ENCODE measurements around the gene FASLG. TPM values are rescaled to one million over a fixed set of nuclear protein-coding genes. Genes with fewer than 3 reads are reported as not detected.
"Not testable (repeated sequence)": the region's sequence is repeated elsewhere in the genome, so short reads cannot be mapped to it uniquely, and the experiment has no call there.

Gene FASLG, protein sequence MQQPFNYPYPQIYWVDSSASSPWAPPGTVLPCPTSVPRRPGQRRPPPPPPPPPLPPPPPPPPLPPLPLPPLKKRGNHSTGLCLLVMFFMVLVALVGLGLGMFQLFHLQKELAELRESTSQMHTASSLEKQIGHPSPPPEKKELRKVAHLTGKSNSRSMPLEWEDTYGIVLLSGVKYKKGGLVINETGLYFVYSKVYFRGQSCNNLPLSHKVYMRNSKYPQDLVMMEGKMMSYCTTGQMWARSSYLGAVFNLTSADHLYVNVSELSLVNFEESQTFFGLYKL
- total RNA-seq, result not detected in 2 replicates

DNA sequence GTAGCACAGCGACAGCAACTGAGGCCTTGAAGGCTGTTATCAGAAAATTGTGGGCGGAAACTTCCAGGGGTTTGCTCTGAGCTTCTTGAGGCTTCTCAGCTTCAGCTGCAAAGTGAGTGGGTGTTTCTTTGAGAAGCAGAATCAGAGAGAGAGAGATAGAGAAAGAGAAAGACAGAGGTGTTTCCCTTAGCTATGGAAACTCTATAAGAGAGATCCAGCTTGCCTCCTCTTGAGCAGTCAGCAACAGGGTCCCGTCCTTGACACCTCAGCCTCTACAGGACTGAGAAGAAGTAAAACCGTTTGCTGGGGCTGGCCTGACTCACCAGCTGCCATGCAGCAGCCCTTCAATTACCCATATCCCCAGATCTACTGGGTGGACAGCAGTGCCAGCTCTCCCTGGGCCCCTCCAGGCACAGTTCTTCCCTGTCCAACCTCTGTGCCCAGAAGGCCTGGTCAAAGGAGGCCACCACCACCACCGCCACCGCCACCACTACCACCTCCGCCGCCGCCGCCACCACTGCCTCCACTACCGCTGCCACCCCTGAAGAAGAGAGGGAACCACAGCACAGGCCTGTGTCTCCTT lies at the start of gene FASLG:
Gene FASLG, plus strand, starts transcription at position 233 of the 583 bp plus-strand sequence. Its CDS starts 99 bp downstream, at position 332.
- no peak for DNase-seq (ENCODE audit: low read depth, low spot score)

DNA sequence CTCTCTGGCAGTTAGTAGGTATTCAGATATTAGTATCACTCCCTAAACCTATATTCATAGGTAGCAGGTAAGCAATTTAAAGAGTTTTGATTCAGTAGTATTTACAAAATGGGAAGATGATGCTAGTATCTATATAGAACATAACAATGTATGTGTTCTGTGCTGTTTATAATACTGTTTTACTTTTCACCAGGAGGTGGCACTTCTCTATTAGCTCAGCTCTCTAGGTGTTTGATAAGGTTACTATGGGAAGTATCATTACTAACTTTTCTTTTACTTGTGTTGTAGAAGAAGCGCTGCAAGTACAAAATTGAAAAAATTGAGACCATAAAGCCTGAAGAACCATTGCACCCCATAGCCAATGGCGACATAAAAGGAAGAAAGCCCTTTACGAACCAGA lies 49.4 kb upstream of the FASLG start:
- DNase-seq (ENCODE audit: low read depth, low spot score), result no peak

- DNase-seq (ENCODE audit: low read depth, low spot score), result no peak
Measured at GRCh38 chr1:172612478-172612877, 46.4 kb upstream of the FASLG start.

DNA sequence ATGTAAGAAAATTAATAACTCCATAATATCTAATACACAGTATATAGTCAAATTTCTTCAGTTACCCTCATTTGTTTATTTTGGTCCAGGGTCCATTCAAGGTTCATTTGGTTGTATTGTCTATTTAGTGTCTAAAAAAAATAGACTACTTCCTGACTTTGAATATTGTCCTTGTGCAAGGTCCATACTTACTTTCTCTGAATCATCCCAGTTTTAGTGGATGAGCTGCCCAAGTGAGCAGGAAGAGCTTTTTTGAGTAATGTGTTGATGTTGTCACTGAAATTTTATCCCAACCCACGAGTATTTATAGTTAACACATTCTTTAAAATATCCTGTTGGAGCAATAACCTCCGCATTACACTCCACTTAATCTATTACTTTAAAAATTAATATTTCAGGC lies 45.6 kb upstream of the FASLG start:
- DNase-seq (ENCODE audit: low read depth, low spot score), result no peak

DNA sequence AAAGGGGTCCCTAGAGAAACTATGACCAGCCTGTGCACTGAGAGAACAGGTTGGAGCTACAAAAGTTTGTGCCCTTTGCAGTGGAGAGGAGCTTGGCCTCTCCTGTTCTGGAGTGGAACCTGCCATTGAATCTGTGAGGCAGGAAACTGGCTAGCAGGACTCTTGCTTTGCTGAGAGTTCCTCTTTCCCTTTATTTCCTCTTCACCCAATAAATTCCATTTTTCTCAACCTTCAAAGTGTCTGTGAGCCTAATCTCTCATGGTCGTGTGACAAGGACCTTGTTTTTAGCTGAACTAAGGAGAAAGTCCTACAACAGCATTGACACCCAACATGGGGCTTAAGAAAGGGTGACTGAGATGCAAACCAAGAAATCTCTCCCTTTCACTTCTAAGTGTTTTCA lies 42.7 kb upstream of the FASLG start:
- no peak for DNase-seq (ENCODE audit: low read depth, low spot score)

DNA sequence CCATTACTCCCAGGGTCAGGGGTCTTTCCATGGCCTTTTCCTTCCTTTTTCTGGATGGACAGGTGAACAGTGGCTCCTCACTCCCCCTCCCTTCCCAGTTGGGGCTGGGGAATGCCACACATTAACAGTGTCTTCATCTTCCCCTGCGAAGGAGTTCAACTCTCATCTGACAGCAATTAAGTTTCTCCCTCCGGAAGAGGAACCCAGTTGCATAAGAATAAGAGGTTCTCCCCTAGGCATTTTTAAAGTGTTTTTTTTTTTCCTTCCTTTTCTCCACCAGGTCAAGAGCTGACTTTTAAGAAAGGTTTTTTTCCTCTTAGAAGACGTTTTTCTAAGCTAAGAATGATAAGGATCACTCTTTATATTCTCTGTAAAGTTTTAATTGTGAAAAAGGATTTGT lies 42.3 kb upstream of the FASLG start:
- DNase-seq (ENCODE audit: low read depth, low spot score), result no peak

DNA sequence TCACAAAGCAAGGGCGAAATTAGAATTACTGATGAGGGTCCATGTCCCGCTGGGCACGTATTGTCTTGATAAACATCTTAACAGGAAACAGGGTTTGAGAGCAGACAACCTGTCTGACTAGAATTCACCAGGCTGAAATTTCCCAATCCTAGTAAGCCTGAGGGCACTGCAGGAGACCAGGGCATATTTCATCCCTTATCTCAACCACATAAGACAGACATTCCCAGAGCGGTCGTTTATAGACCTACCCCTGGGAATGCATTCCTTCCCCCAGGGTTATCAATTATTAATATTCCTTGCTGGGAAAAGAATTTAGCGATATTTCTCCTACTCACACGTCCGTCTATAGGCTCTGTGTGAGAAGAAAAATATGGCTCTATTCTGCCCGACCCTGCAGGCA lies 38.3 kb upstream of the FASLG start:
- DNase-seq (ENCODE audit: low read depth, low spot score), result not testable (repeated sequence)

DNA sequence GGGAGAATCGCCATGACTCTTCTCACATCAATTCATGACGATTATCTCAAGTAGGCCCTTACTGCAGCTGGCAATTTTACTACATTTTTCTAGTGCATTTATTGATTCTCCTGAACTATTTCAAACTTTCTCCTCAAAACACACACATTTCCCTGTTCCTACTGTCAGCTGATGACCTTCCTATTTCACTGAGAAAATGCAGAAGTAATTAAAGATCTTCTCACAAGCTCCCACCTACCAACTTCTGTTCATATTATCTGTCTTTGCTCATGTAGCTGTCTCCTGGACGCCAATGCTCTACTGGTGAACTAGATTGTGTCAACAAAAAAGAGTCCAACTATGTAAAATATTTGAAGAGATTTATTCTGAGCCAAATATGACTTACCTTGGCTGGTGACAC lies 36.4 kb upstream of the FASLG start:
- no peak for DNase-seq (ENCODE audit: low read depth, low spot score)

- DNase-seq (ENCODE audit: low read depth, low spot score), result no peak
Measured at GRCh38 chr1:172623748-172624147, 35.2 kb upstream of the FASLG start.

DNA sequence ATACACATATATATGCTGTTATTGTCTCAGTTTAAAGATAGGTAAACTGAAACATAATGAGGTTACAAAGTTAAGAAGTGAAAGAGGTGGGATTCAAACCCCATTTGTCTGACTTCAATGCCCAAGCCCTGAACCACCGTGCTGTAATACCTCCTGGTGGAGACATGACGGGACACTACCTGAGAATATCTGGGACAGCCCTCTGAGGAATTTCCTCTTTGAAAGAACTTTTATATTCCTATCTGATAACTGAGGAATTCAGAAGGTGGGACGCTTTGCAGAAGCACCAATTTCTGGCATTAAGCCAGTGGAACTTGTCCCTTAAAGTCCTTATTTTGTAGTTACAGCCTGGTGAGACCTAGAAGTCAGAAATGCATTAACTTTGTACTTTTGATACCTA lies 32.1 kb upstream of the FASLG start:
- no peak for DNase-seq (ENCODE audit: low read depth, low spot score)

GRCh38 chr1:172627702-172628101 lies 31.2 kb upstream of the FASLG start:
- DNase-seq (ENCODE audit: low read depth, low spot score), result no peak

DNA sequence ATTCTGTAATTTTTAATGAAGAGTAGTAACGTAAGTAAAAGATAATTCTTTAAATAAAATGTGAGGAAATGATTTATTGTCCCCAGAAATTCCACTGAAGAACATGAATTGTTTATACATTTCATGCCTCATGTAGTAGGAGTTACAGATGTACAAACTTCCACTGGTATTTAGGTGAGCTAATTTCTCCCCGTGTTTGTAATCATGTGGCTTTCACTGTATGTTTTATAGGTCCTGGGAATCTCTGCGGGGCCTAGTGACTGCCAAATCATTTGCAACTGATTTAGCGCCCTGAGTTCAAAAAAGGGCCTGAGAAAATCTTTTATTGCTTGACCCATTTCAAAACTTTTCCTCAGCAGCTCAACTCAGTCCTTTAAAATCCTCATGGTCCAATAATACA lies 30.5 kb upstream of the FASLG start:
- DNase-seq (ENCODE audit: low read depth, low spot score), result no peak

GRCh38 chr1:172629170-172629569 lies 29.7 kb upstream of the FASLG start:
- DNase-seq (ENCODE audit: low read depth, low spot score), result no peak

GRCh38 chr1:172629638-172630037 lies 29.3 kb upstream of the FASLG start:
- no peak for DNase-seq (ENCODE audit: low read depth, low spot score)

DNA sequence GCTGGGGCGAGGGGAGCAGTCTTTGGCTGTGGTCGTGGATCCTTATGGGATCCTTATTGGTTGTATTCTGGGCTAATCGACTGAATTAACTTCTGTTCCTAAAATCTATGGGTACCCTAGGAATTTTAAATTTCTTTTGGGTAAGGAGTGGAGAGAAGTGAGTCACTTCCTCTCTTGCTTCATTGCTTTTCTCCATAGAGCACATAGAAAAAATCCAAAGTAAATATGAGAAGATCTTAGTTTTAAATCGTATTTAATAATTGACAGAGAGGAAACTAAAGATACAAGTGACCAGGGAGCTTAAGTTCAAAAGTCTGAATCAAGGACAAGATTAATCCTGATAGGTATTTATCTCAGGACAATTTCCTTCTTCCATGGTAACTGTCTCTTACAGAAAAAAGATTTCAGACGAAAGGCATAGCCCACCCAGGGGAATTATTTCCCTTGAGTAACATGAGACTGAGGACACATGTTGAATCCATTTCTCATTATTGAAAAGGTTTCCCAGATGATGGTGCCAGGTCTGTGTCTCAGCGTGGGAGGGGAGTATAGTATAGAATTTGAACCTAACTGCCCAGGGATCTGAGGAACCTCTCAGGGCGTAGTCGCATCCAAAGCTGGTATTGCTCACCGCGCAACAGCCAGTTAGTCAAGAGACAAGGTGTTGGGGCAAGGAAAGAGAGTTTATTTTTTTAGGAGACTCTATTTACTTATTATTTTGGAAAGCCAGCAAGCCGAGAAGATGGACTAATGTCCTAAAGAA lies 28.7 kb upstream of the FASLG start:
- DNase-seq (ENCODE audit: low read depth, low spot score), result no peak

DNA sequence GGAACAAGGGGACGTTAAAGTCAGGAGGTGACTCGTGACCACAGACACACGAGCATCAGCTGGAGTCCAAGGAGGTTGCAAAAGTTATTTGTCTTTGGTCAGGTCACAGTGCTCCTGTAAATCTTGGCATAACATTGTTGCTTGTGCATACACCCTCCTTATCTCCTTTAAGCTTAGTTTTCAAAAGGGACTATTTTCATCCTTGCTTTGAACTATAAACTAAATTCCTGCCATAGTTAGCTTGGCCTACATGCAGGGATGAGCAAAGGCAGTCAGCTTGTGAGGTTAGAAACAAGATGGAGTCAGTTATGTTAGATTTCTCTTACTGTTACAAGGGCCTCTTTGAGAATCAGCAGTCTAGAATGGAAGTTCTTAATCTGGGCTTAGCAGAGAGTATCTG lies 28.0 kb upstream of the FASLG start:
- no peak for DNase-seq (ENCODE audit: low read depth, low spot score)

GRCh38 chr1:172637522-172637921 lies 21.4 kb upstream of the FASLG start:
- DNase-seq (ENCODE audit: low read depth, low spot score), result no peak

DNA sequence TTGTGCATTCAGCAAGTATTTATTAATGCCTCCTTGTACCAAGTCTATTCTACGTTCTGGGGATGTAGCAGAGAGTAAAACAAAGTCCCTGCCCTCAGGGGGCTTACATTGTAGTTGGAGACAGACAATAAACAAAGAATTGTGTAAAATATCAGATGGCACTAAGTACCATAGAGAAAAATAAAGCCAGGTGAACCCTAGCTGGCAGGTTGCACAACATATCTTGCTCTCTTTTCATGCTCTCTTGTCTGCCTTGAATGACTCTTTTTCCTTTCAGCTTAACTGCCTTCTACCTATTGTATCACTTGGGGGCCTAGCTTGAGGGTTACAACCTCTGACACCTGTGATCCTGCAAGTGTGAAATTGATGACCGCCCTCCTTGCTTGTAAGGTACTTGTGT lies 20.7 kb upstream of the FASLG start:
- no peak for DNase-seq (ENCODE audit: low read depth, low spot score)

DNA sequence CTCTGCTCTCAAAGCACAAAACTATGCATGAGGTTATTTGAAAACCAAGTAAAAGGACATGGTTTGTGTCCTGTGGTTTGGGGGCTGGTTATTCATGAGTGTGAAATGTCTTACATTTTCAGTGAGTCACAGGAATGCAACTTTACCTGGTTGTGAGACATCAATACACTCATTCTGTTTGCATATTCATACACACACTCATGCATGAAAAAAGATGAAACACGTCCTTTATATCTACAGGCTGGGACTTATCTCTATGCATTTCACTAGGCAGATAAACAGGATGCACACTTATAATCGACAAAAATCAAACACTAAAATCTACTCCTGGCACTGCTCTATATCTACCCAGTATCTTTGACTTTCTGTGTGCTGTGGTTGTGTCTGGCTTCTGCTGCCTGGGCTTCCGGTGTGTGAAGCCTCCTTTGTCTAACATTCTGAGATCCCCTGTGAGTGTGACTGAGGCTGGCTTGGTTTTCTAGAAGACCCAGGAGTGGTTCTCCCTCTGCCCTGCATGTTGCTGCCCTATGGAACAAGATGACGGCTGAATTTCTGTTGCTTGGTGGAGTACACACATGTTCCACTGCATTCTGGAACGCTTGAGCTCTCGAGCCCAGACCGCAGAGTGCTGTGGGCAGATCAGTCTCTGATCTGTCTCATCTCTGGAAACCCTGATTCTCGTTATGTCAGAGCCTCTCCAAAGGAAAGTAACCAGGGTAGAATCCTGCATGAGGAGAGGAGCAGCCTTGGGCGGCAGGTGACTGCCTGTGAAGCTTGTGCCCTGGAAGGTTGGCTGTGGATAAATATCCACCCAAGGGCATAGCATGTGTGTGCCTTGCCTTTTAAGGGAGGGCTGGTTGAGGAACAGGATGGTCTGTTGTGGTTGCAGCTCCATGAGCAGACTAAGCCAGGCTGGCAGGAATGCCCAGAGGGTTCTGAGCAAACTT lies 19.7 kb upstream of the FASLG start:
- no peak for DNase-seq (ENCODE audit: low read depth, low spot score)

DNA sequence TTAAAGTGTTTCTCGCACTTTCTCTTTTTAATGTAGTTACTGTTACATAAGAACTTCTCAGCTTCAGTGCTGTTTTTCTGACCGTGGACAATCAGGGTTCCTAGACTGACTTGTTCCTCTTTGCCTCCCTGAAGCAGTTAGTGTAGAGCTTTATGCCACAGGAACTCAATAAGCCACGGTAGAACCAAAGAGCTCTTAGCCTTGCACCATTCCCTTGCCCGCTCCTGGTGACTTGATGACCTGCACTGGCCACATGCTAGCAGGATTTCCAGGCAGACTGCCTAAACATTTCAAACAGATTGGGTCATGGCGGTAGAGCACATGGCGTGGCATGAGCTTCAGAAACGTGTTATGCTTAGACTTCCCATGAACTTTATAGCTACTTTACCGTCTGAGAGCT lies 18.8 kb upstream of the FASLG start:
- no peak for DNase-seq (ENCODE audit: low read depth, low spot score)

- no peak for DNase-seq (ENCODE audit: low read depth, low spot score)
Measured at GRCh38 chr1:172641492-172641891, 17.4 kb upstream of the FASLG start.

GRCh38 chr1:172642970-172643369 lies 15.9 kb upstream of the FASLG start:
- peak; percentile 7 for DNase-seq (ENCODE audit: low read depth, low spot score)
